Stimulated activated CD4-positive, alpha-beta T cell treated with anti-CD3 and anti-CD28 coated beads, Interleukin-4, amount 100 ng/mL, for 24 hours (primary cell): Measurements from ENCODE around the gene OLFML2B.

Experiments
- DNase-seq: peaks from one replicate; pipeline ENCODE4 v3.0.0-alpha.2; 2020

The OLFML2B gene

GRCh38 chr1:162004441-162004950 is 19.2 kb downstream of the OLFML2B start:
- no peak for DNase-seq

DNA sequence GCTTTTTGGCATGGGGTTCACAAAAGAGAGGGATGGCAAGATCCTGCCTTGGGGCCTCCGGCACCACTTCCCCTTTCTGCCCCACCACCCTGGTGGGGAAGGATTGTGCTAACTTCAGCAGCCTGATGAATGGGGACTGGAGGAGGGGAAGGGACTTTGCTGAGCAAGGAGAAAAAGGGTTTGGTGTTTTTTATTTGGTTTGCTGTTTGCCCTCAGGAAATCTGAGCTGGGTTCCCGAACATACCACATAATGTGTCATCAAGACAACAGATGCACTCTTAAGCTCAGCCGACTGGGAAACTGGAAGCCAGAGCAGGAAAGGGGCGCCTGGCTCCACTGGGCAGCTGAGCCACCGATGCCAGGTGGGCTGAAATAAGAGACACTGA is 19.8 kb downstream of the OLFML2B start:
- no peak for DNase-seq

GRCh38 chr1:162003061-162003829 is 20.4 kb downstream of the OLFML2B start:
- no peak for DNase-seq

DNA sequence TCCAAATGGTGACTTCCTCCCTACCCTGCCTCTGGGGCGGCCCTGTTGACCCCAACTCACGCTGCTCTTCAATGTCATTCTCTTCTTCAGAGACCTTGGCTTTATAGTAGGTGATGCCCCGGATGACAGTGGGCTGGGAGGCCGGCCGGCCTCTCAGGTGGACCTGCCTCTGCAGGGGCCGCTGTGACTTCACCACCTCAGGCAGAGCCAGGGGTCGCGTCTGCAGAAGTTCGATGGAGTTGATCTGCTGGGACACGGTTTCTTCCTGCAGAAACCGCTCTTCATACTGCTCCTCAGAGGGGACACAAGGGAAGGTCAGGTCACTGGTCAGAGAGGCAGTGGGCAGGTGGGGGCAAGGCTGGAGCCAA is 23.6 kb downstream of the OLFML2B start:
- DNase-seq = no peak

DNA sequence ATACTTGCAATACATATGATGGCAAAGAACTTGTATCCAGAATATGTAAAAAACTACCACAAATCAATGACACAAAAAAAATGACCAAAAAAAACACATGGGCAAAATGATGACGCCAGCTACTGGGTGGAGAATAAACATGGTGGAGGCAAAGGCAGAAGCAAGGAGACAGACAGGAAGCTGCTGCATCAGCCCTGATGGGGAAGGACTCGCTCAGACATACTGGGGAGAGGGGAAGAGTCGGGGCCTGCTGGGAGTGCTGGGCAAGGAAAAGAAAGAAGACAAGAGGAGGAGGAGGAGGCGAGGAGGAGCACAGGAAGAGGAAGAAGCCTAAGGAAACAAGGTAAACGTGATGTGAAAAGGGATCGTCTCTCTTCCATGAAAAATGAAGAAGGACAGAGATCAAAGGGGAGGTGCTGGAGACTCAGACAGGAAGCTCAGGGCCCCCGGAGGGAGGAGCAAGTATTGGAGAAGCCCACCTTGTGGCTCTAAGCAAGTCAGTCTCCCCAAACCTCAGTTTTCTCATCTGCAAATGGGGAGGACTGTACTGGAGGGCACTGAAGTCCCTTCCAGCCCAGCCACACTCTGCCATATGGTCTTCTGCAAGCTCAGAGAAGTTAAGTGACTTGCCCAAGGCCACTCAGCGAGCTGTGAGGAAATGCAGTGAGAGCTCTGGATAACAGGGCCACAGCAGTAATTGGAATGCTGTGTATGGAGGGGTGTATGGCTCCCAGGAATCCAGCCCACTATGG is 24.2 kb downstream of the OLFML2B start:
- no peak for DNase-seq

DNA sequence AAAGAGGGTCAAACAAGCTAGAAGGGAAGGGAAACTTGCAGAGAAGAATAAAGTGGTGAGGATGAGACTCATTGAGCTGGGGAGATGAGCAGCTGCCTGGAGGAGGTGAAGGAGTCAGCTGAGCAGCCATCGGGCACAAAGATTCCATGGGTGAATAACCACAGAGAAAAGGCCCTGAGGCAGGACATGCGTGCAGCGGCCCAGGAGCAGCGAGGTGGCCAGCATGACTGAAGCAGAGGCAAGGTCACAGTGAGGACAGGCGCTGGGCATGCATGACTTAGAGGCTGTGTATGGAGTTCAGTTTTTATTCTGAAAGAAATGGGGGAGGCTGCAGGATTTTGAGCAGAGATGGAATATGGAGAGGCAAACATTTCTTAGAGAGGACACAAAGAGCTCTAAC is 24.9 kb downstream of the OLFML2B start:
- DNase-seq = no peak

DNA sequence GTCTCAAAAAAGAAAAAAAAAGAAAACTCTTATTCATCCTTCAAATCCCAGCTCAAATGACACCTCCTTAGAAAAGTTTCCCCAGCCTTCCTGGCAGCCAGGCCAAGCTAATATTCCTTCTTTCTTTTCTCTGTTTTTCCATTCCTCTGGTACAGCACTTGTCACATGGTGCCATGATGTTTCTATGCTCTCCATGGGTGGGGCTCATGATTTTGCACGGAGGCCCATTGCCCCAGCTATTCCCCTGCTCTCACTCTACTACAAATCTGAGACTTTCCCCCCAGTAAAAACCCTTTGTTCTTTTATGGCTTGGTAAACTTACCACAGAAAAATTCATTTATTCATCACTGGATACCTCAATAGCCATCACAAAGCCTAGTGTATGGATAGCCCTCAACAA is 26.5 kb downstream of the OLFML2B start:
- DNase-seq = no peak

DNA sequence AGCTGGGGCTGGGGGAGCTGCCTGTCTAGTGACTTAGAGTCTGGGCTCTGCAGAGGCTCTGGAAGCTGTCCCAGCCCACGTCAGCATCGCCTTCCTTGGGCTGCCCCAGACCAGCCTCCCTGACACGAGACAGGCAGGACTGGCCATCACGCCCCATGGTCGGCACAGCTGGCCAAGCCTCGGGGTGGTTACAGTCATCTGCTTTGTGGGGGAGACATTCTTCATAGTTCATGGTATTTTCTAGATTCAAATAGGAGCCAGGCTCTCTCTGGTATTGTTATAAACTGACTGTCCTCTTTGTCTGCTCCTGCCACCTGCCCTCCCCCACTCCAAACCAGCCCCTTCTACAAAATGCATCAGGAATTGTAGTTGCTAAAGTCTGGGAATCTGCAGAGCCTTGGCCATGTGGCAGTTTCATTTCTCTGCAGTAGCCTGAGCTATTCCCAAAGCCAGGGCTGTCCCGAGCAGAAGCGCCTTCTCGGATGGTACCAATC is 29.4 kb downstream of the OLFML2B start:
- DNase-seq = no peak

DNA sequence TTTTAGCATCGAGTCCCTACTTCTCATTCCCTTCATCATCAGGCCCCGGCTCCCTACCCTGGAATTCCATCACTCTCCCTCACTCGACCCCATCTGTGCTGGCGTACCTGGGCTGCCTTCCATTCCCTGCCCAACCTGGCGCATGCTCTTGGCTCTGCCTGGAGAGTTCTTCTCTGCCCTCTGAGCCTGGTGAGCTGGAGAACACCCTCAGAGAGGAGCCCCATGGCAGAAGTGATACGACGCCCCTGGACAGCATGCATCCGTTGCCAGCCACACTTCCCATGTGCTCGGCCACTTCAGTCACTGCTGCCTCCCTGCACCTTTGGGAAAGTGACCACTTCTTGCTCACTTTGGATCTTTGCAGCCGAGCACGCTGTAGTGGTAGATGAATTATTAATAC is 30.1 kb downstream of the OLFML2B start:
- no peak for DNase-seq

GRCh38 chr1:161989786-161990185 is 33.9 kb downstream of the OLFML2B start:
- no peak for DNase-seq

- DNase-seq = no peak
These were observed 34.6 kb downstream of the OLFML2B start for GRCh38 chr1:161989108-161989507.

DNA sequence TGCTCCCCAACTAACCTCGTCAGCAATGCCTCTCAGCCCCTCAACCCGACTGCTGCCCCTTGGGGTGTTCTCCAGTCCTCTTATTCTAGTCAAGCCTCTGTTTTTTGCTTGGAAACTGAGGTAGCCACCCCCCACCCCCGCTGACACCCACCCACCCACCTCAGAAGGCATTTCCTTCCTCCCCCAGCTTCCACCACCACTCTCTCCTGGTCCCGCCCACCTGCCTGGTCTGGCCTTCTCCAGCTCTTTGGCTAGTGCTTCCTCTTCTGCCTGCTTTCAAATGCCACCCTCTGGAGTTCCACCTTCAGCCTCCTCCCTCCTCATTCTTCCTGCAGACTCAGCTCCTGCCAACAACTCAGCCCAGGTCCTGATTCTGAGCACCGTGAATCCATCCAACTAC is 35.3 kb downstream of the OLFML2B start:
- no peak for DNase-seq

DNA sequence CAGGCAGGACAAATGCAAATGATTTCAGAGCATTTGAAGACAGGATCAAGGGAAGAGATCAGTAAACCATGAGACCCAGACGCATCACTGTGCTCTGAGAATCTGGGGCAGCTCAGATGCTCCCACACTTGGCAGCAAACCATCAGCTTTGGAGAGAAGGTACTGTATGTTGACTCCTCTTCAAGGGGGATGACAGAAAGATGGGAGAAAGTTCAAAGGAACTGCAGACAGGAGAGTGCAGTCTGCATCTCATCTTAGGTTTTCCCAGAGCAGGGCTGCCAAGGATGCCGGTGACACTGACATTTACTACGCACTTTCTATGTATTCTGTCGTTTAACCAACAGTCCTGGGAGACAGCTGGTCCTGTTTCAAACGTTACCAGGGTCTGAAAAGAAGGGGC is 35.8 kb downstream of the OLFML2B start:
- DNase-seq = no peak

GRCh38 chr1:161987303-161987702 is 36.4 kb downstream of the OLFML2B start:
- DNase-seq = no peak

DNA sequence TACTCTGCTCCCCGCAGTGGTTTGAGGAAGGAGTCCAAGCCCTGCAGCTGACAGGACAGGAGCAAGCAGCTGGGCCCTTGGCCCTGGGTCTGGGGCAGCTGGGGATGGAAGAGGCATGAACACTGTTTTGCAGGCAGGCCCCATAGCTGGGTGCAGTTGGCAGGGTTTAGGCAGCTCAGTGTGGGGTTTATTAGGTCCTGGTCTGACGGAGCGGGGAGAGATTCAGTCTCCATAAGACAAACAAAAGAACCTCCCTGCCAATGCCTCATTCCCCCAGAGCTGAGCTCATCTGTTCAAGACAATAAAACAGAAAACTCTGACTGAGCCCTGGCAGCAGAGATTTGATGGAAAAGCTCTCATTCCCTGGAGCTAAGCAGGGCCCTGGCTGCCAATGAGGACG is 37.3 kb downstream of the OLFML2B start:
- DNase-seq = no peak

GRCh38 chr1:161985301-161985822 is 38.3 kb downstream of the OLFML2B start:
- DNase-seq = no peak

GRCh38 chr1:161983725-161984124 is 39.9 kb downstream of the OLFML2B start:
- DNase-seq = no peak

DNA sequence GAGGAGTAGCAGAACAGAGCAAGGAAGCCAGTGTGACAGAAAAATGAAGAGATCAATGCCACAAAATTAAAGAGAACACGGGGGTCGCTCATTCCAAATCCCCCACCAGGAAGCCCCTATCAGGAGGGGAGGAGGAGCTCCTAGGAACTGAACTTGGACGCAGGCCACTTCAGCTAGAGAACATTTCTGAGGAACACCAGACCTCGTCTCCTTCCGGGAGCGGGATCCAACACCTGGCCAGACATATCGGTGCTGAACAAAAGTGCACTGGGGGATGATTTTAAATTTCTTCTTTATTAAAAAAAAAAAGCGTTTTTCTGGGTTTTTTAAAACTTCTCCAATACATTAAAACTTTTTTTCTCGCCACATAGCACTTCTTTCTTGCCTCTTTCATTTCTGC is 40.8 kb downstream of the OLFML2B start:
- no peak for DNase-seq

DNA sequence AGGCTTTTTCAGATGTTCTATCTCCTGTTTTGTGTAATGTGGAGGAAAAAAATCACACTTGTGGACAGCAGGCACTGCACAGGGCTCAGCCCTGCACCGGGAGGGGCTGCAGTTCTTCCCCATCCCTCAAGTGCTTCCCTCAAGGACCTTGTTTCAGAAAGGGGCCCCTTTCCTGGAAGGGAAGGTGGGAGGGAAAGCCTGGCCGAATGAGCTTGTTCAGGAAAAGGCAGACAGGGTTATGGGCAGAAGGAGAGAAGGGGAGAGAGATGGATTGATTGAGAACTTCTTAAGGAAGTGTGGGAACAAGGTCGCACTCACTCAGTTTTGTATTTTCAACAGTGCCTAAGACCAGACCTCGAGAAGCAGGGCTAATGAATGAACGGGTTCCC is 41.2 kb downstream of the OLFML2B start:
- no peak for DNase-seq

- no peak for DNase-seq
These were observed 41.7 kb downstream of the OLFML2B start for GRCh38 chr1:161981735-161982506.

DNA sequence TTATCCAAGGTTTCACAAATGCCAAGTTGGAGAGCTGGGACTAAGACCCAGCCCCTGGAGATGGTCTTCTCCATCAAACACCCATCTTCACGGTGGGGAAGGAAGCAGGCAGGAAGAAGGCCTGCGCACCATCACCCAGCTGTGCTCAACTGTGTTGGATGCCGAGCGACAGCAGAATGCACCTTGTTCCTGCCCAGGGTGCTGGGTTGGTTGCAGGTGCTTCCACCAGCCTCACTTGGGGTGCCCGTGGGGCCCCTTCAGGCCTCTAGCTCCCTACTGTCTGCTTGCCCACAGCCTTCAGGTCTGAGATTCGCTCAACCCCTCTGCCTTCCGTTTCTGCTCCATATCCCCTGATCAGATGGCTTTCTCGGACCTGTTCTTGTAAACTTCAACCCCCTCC is 42.5 kb downstream of the OLFML2B start:
- no peak for DNase-seq

DNA sequence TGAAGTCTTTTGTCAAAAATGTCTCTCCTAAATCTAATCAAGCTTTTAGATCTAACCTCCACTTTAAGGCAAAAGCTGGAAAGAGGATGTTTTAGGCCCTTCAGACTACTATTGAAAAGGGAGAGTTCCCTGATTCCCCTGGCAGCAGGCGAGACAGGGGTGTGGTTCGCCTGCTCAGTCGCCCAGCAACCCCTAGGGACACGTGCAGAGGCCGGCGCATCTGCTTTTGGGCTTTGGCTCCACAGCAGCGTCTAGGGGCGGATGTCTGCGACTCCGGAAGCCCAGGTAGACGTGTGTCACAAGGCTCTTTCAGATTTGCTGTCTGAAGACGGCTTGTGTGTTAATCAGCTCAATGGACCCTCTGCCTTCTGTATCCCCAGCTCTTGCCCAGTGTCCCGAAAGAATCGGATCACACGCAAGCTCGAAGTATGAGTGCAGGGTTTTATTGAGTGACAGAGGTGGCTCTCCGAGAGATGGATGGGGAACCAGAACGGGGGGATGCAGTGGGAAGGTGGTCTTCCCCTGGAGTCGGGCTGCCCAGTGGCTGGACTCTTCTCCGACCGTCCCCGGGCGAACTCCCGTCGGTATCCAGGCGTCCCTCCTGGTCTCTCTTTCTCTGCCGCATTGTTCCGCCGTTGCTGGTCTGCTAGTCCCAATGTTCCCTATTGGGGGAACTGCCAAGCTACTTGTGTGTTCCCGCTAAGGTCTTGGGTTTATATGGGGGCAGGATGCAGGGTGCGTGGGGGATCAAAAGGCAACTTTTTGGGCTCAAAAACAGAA is 45.5 kb downstream of the OLFML2B start:
- no peak for DNase-seq
